Bronchial epithelial cell (primary cell): Measurements from ENCODE around the gene TRABD2B. TPM values are rescaled to one million over a fixed set of nuclear protein-coding genes. Genes with fewer than 3 reads are reported as not detected.

ENCODE experiments used
- DNase-seq: peaks from one replicate; pipeline ENCODE4 v3.0.0-alpha.2; 2010; ENCODE audit warnings: low read depth
- FAIRE-seq: peaks from 2 replicates; lab custom pipeline; 2011; peaks lifted over from hg19 to GRCh38; lab: Jason Lieb, UNC
- H3K27me3 ChIP-seq: 2 replicates; pipeline ENCODE4 v1.5.1; 2011; ENCODE audit warnings: low read length; ENCODE audit not compliant: control insufficient read depth, insufficient read depth
- H3K36me3 ChIP-seq: 2 replicates; pipeline ENCODE4 v1.5.1; 2011; ENCODE audit warnings: low read length; ENCODE audit not compliant: control insufficient read depth, insufficient read depth
- H3K4me3 ChIP-seq: 2 replicates; pipeline ENCODE4 v1.5.1; 2011; ENCODE audit warnings: mild to moderate bottlenecking, low read depth, low read length, control low read depth
- CTCF ChIP-seq: IDR thresholded peaks from 2 replicates; pipeline ENCODE4 v1.5.1; 2011; ENCODE audit warnings: mild to moderate bottlenecking, moderate library complexity, low read length, control low read depth, inconsistent platforms; ENCODE audit not compliant: insufficient read depth, severe bottlenecking
- total RNA-seq: library from RNA; depleted of rRNA; stranded (reverse); fragments of >200 nt; gene quantifications from 2 replicates; pipeline ENCODE4 v1.2.1, GENCODE V29; 2014

TRABD2B gene
- total RNA-seq, 1 donor from 2014 or later, result under 0.01 TPM

GRCh38 chr1:47855230-47855629, 142.0 kb downstream of the TRABD2B start:
- no peak for FAIRE-seq
- TF ChIP-seq CTCF, result no peak
- Histone ChIP-seq H3K27me3 (no peaks in the 10 kb centered on the region), H3K4me3 (no peak overlapping the region), H3K36me3 (no peaks in the 10 kb centered on the region)
- no peak for DNase-seq

GRCh38 chr1:47854552-47855144, 142.5 kb downstream of the TRABD2B start:
- no peaks in the 10 kb centered on the region for H3K27me3 ChIP-seq
- FAIRE-seq (no peak), DNase-seq (no peak)
- H3K4me3 ChIP-seq, result no peak overlapping the region
- no peak for TF ChIP-seq CTCF
- no peaks in the 10 kb centered on the region for H3K36me3 ChIP-seq

- no peak for TF ChIP-seq CTCF
- H3K36me3 ChIP-seq, result no peaks in the 10 kb centered on the region
- no peak overlapping the region for H3K4me3 ChIP-seq
- FAIRE-seq, result no peak
- DNase-seq, result no peak
- H3K27me3 ChIP-seq, result no peaks in the 10 kb centered on the region
Observed at GRCh38 chr1:47853852-47854251, 143.3 kb downstream of the TRABD2B start.

GRCh38 chr1:47853059-47853458, 144.1 kb downstream of the TRABD2B start:
- H3K36me3 ChIP-seq, result no peaks in the 10 kb centered on the region
- H3K27me3 ChIP-seq, result no peaks in the 10 kb centered on the region
- no peak overlapping the region for H3K4me3 ChIP-seq
- no peak for TF ChIP-seq CTCF
- DNase-seq (no peak), FAIRE-seq (no peak)

GRCh38 chr1:47852006-47852718, 145.0 kb downstream of the TRABD2B start:
- H3K27me3 ChIP-seq, result no peaks in the 10 kb centered on the region
- DNase-seq, result no peak
- no peak for FAIRE-seq
- H3K4me3 ChIP-seq, result no peak overlapping the region
- TF ChIP-seq CTCF, result no peak
- H3K36me3 ChIP-seq, result no peaks in the 10 kb centered on the region
